Measurements from ENCODE around the gene SLC25A13. TPM values are rescaled to one million over a fixed set of nuclear protein-coding genes. Genes with fewer than 3 reads are reported as not detected.

The SLC25A13 gene
- total RNA-seq, 1 experiment from 2014 or later, result 19.5 TPM

DNA sequence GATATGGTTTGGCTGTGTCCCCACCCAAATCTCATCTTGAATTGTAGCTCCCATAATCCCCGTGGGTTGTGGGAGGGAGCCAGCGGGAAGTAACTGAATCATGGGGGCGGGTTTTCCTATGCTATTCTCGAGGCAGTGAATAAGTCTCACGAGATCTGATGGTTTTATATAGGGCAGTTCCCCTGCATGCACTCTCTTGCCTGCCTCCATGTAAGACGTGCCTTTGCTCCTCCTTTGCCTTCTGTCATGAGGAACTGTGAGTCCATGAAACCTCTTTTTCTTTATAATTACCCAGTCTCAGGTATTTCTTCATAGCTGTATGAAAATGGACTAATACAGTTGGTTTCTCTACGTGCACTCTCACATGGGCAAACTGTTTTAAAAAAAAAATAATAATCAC is 207.7 kb downstream of the SLC25A13 start:
- intact Hi-C loops (cut with micrococcal nuclease), result no loop called here
- Histone ChIP-seq H3K9me3 (ENCODE audit: low read length) (no peaks in the 10 kb centered on the region), H4K20me1 (ENCODE audit: low read length) (no peaks in the 10 kb centered on the region), H3K9me2 (replicated peaks; ENCODE audit: low read length) (no peaks in the 10 kb centered on the region), H2AFZ (ENCODE audit: low read length) (no peak overlapping the region), H3K9ac (ENCODE audit: low read length) (no peak overlapping the region), H3K79me2 (ENCODE audit: low read length) (no peaks in the 10 kb centered on the region), H3F3A (ENCODE audit: low read length, unreplicated experiment) (no peaks in the 10 kb centered on the region), H3K4me2 (ENCODE audit: low read length) (no peak overlapping the region), H3K4me3 (ENCODE audit: low read length) (no peak overlapping the region), H3K36me3 (ENCODE audit: low read depth, low read length) (no peaks in the 10 kb centered on the region), H3K27me3 (ENCODE audit: low read length) (no peaks in the 10 kb centered on the region), H3K4me1 (ENCODE audit: insufficient read depth, low read length) (no peaks in the 10 kb centered on the region), H3K27ac (ENCODE audit: low read length) (no peak overlapping the region)
- DNase-seq, result no peak
- TF ChIP-seq EZH2phosphoT487 (IDR thresholded peaks at IDR 0.05; ENCODE audit: borderline replicate concordance, low read length), result no peak
- no peak for TF ChIP-seq EZH2 (IDR thresholded peaks at IDR 0.05; ENCODE audit: low read length, unreplicated experiment)
- TF ChIP-seq, protein P1, sequence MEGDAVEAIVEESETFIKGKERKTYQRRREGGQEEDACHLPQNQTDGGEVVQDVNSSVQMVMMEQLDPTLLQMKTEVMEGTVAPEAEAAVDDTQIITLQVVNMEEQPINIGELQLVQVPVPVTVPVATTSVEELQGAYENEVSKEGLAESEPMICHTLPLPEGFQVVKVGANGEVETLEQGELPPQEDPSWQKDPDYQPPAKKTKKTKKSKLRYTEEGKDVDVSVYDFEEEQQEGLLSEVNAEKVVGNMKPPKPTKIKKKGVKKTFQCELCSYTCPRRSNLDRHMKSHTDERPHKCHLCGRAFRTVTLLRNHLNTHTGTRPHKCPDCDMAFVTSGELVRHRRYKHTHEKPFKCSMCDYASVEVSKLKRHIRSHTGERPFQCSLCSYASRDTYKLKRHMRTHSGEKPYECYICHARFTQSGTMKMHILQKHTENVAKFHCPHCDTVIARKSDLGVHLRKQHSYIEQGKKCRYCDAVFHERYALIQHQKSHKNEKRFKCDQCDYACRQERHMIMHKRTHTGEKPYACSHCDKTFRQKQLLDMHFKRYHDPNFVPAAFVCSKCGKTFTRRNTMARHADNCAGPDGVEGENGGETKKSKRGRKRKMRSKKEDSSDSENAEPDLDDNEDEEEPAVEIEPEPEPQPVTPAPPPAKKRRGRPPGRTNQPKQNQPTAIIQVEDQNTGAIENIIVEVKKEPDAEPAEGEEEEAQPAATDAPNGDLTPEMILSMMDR (conservative IDR thresholded peaks at IDR 0.05; ENCODE audit: low read depth, low read length), result no peak
- BruUV-seq (replicated peaks), result no TSS peak
- ChIA-PET POLR2A (ENCODE audit: unreplicated experiment) (no interaction called here), CTCF (no interaction called here)
- no peak for ATAC-seq

DNA sequence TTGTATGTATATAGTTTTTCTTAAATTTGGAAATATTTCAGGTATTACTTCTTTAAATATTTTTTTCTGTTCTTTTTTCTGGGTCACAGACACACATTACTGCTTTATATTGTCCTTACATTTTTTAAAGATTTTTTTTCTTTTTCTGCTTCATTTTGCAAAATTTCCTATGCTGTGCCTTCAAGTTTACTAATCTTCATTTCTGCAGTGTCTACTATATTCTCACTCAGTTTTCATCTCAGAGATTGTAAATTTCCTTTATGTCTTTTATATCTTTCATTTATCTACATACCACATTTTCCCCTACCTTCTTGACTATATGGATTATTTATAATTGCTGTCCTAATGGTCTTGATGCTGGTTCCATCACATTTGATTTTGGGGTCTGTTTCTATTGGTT is 210.5 kb downstream of the SLC25A13 start:
- DNase-seq (no peak), ATAC-seq (no peak)
- no peaks in the 10 kb centered on the region for H3F3A ChIP-seq (ENCODE audit: low read length, unreplicated experiment)
- no TSS peak for BruUV-seq (replicated peaks)
- H3K4me2 ChIP-seq (ENCODE audit: low read length), result no peak overlapping the region
- TF ChIP-seq EZH2phosphoT487 (IDR thresholded peaks at IDR 0.05; ENCODE audit: borderline replicate concordance, low read length) (no peak), EZH2 (IDR thresholded peaks at IDR 0.05; ENCODE audit: low read length, unreplicated experiment) (no peak)
- TF ChIP-seq, protein P1 (conservative IDR thresholded peaks at IDR 0.05; ENCODE audit: low read depth, low read length), result no peak
- CTCF ChIA-PET, result no interaction called here
- no peaks in the 10 kb centered on the region for H3K27me3 ChIP-seq (ENCODE audit: low read length)
- intact Hi-C loops (cut with micrococcal nuclease), result no loop called here
- H2AFZ ChIP-seq (ENCODE audit: low read length), result no peak overlapping the region
- POLR2A ChIA-PET (ENCODE audit: unreplicated experiment), result no interaction called here
- H3K9ac ChIP-seq (ENCODE audit: low read length), result no peak overlapping the region
- no peaks in the 10 kb centered on the region for H3K36me3 ChIP-seq (ENCODE audit: low read depth, low read length)
- H3K9me2 ChIP-seq (replicated peaks; ENCODE audit: low read length), result no peaks in the 10 kb centered on the region
- H3K27ac ChIP-seq (ENCODE audit: low read length), result no peak overlapping the region
- no peaks in the 10 kb centered on the region for H3K79me2 ChIP-seq (ENCODE audit: low read length)
- H4K20me1 ChIP-seq (ENCODE audit: low read length), result no peaks in the 10 kb centered on the region
- no peaks in the 10 kb centered on the region for H3K4me1 ChIP-seq (ENCODE audit: insufficient read depth, low read length)
- no peaks in the 10 kb centered on the region for H3K9me3 ChIP-seq (ENCODE audit: low read length)
- H3K4me3 ChIP-seq (ENCODE audit: low read length), result no peak overlapping the region

DNA sequence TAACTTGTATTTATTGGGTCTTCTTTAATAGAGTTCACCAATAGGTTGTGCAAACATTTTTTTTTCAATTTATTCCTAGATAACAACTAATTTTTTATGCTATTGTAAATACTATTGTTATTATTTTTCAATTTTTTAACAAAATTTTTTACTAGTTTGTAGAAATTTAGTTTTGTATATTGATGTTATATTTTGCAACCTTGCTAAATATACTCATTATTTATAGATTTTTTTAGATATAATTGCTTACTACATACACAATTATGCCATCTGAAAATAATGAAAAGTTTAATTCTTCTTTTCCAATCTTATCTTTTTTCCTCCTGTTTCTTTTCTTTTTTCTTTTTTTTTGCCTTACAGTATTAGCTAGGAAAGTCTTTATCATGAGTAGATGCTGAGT is 216.9 kb downstream of the SLC25A13 start:
- BruUV-seq (replicated peaks), result no TSS peak
- ChIA-PET CTCF (no interaction called here), POLR2A (ENCODE audit: unreplicated experiment) (no interaction called here)
- Histone ChIP-seq H3K27me3 (ENCODE audit: low read length) (no peaks in the 10 kb centered on the region), H3K4me3 (ENCODE audit: low read length) (no peak overlapping the region), H3F3A (ENCODE audit: low read length, unreplicated experiment) (no peaks in the 10 kb centered on the region), H3K36me3 (ENCODE audit: low read depth, low read length) (no peaks in the 10 kb centered on the region), H3K9me3 (ENCODE audit: low read length) (no peaks in the 10 kb centered on the region), H3K9me2 (replicated peaks; ENCODE audit: low read length) (no peaks in the 10 kb centered on the region), H3K79me2 (ENCODE audit: low read length) (no peaks in the 10 kb centered on the region), H3K9ac (ENCODE audit: low read length) (no peak overlapping the region), H4K20me1 (ENCODE audit: low read length) (no peaks in the 10 kb centered on the region), H3K27ac (ENCODE audit: low read length) (no peak overlapping the region), H2AFZ (ENCODE audit: low read length) (no peak overlapping the region), H3K4me1 (ENCODE audit: insufficient read depth, low read length) (no peaks in the 10 kb centered on the region), H3K4me2 (ENCODE audit: low read length) (no peak overlapping the region)
- no peak for TF ChIP-seq EZH2phosphoT487 (IDR thresholded peaks at IDR 0.05; ENCODE audit: borderline replicate concordance, low read length)
- TF ChIP-seq, protein P1 (conservative IDR thresholded peaks at IDR 0.05; ENCODE audit: low read depth, low read length), result no peak
- intact Hi-C loops (cut with micrococcal nuclease), result no loop called here
- ATAC-seq, result no peak
- DNase-seq, result no peak
